Brain pericyte (primary cell): ENCODE data around the gene CHRM5.
A peak's percentile ranks its signal among the peaks of the same experiment; 100 is the strongest.

ENCODE experiments used
- DNase-seq: peaks from one replicate; pipeline ENCODE4 v3.0.0-alpha.2; 2012; ENCODE audit warnings: low read depth, low spot score

Gene CHRM5

DNA sequence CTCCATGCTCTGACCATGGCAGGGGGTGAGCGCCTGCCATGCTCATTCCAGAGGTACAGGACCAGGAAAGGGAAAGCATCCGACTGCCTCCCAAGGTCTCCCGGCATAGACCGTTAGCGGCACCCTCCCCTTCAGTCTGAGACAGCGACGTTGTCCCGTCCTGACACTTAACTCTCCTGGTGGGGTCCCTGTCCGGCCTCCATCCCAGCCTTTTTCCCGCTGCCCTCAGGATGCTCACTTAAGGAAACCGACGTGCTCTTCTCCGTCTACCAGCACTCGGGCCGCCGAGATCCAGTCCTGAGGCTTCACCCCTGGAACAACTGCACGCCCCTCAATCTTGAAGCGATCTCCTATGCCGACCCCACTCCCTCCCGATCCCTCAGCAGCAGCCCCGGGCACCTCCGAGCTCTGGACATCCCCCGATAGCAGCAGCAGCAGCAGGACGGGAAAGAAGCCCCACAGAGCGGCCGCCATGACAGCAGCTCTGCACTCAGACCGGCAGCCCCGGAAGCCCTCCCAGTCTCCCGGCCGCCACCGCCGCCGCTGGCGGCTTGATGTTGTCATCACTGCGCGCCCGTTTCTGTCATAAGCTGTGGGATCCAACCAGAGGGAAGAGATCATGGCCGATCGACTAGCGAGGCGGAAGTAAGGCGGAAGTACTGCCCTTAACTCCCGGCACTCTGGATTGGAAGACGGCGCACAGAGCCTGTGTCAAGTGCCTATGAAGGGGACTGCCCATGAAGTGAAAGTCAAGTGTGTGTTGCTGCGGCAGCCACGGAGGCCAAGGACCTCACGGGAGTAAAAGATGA, 133.3 kb downstream of the CHRM5 start, which contains the start of the genes EMC7 and PGBD4:
TSS of gene EMC7 (minus strand) at position 497 of the 809 bp plus-strand sequence. CDS start at position 474, 23 bp downstream.
TSS of gene PGBD4 (plus strand) at position 718 of the 809 bp plus-strand sequence. CDS start 449 bp downstream, outside the sequence.
- DNase-seq: peak; percentile 98

- DNase-seq: no peak
Observed at GRCh38 chr15:34102175-34102925, 134.1 kb downstream of the CHRM5 start.

DNA sequence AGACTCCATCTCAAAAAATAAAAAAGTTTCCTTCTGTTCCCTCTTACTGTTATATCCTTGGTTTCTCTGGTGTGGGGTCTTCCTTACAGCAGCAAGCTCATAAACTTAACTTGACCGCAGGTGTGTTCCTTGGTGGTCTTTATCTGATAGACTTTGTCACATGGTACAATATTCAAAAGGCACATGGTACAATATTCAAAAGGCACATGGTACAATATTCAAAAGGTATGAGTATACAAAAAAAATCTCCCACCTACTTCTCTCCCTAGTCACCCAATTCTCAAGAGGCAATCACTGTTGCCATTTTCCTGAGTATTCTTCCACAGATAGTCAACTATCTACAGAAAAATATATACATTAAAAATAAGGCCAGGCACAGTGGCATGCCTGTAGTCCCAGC, 138.1 kb downstream of the CHRM5 start:
- no peak for DNase-seq

DNA sequence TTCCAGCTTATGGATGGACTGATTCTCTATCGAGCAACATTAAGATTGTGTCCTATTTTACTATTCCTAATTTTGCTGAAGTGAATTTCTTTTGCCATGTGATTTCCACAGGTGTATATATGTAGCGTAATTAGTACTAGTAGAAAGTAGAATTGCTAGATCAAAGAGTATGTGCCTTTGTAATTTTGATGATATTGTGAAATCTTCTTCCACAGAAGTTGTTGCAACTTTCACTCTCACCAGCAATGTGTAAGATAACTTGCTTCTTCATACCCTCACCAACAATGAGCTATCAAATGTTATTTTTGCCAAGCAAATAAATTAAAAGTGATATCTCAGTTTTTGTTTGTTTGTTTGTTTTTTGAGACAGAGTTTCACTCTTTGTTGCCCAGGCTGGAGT, 139.0 kb downstream of the CHRM5 start:
- no peak for DNase-seq

DNA sequence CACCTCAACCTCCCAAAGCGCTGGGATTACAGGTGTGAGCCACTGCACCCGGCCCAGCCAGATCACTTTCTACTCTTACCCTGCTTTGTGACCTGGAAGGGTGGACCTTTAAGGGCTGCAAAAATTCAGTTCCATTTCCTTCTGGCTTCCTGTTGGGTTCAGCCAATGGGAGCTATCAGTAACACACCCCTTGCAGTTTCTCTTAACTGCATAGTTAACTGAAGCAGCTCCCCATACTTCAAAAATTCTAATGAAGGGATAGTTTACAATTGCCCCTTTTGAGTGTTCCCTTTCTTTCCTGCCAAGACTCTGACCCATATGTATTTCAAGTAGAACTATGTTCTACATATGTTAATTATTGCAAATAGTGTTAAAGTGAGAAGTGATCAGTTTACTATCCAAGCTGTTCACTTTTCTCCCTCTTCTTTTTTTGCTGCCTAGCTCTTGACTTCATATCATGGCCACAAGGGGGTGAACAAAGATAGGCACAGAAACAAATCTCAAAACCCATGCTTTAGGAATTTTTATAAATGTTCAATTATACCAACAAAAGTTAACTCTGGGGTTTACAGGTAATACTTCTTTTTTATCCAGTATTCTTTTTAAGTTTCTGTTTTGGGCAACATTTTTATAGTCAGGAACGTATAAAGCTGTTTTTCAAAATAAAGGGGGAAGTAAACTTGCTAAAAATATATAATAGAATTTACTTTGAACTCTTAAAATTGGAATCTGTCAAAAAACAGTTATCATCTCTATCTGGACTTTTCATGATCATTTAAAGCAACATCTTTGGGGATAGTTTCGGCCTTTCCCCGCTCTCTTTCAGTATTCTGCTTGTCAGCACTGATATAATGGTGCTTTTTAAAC, 141.7 kb downstream of the CHRM5 start:
- DNase-seq: no peak

- DNase-seq: no peak
Observed at GRCh38 chr15:34111488-34111887, 143.2 kb downstream of the CHRM5 start.

GRCh38 chr15:34114215-34114614, 145.9 kb downstream of the CHRM5 start:
- no peak for DNase-seq

- no peak for DNase-seq
Observed at GRCh38 chr15:34114739-34115138, 146.4 kb downstream of the CHRM5 start.

GRCh38 chr15:34116620-34117019, 148.3 kb downstream of the CHRM5 start:
- no peak for DNase-seq
